GM18505 (cell line): Measurements from ENCODE around the gene RSPH4A.
A peak's percentile ranks its signal among the peaks of the same experiment; 100 is the strongest.

Experiments
- ATAC-seq: cut with Tn5 transposase; IDR thresholded peaks from one replicate; pipeline ENCODE4 v1.9.1; 2021; ENCODE audit not compliant: unreplicated experiment
- POLR2A ChIP-seq: IDR thresholded peaks from 4 replicates; pipeline ENCODE4 v1.6.1; 2011; ENCODE audit warnings: borderline replicate concordance; ENCODE audit not compliant: insufficient read depth, insufficient read length; ENCODE audit errors: extremely low read depth

RSPH4A gene

DNA sequence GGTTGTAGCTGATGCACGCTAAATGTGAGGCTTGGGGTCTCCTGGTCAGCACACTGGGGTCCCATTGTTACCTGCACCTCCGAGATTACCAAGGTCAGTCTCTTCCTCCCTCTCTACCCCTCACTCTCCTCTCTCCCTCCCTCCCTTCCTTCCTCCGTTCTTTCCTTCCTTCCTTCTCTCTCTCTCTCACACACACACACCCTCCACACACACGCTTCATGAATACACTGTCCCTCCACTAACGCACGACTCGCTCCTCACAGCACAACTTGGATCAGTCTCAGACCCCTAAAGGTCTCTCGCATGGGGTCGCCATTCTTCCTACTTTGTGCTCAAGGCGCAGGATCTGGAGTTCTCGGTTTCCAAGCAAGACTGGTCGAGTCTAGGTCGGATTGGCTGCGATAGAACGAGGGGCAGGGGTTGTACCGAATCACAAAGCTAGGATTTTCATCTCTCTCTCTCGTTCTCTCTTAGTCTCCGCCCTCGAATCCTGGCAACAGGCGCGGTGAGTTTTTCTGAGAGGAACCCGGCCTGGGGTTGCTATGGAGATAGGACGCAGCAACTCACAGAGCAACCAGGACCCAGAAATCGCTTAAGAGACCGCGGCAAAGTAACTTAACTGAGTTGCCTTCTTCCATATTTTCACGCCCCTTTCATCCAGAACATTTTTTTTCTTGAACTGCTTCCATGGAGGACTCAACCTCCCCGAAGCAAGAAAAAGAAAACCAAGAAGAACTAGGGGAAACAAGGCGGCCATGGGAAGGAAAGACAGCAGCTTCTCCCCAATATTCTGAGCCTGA is at the start of gene RSPH4A:
Gene RSPH4A (plus strand): TSS at position 543 of the 800 bp plus-strand sequence. CDS start 145 bp downstream, at position 688.
- ATAC-seq, result peak; percentile 99

DNA sequence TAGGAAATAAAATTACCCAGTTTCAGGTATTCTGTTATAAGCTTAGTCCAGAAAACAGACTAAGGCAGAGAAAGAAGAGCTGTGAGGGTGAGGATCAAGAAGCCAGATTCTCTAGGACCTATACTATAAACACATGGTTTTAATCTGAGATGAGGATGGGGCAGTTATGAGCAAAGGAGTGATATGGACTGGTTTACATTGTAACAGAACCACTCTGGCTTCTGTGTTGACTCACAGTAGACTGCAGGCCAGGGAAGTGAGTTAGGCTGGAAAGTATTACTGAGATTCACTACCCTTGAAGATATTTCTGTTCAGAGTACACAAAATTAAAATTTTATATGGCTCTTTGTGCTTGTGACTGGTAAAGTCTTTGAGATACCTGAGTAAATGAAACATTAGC is 48.2 kb upstream of the RSPH4A start:
- no peak for TF ChIP-seq POLR2A
- ATAC-seq, result no peak

More for the DNA sequence above, at the start of gene RSPH4A:
- no peak for TF ChIP-seq POLR2A

DNA sequence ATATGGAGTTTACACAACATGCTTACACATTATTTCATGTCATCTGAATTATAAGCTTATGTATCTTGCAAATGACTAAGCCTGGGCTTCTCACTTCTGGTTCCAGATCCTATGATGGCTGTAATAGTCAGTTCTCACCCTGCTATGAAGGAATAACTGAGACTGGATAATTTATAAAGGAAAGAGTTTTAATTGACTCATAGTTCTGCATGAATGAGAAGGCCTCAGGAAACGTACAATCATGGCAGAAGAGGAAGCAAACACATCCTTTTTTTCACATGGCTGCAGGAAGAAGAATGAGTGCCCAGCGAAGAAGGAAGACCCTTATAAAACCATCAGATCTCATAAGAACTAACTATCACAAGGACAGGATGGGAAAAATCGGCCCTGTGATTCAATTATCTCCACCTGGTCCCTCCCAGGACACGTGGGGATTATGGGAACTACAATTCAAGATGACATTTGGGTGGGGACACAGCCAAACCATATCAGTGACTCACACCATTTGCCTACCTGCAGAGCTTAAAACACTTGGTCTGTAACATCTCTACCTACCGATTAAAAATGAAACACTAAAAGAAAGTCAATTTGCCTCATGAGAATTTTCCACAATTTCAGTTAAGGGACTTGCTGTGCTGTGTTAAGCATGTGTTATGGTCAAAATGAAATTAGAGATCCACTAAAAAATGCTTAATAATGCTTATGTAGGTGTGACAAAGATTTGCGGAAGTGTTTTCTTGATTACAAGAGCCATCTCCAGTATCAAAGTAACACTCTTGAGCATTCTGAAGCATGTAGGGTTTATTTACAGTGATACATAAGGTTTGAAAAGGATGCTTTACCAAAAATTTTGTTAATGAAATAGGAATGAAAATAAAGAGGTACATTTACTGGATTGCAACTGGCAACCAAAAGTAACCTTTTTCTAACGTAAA is 47.2 kb upstream of the RSPH4A start:
- no peak for TF ChIP-seq POLR2A
- no peak for ATAC-seq

DNA sequence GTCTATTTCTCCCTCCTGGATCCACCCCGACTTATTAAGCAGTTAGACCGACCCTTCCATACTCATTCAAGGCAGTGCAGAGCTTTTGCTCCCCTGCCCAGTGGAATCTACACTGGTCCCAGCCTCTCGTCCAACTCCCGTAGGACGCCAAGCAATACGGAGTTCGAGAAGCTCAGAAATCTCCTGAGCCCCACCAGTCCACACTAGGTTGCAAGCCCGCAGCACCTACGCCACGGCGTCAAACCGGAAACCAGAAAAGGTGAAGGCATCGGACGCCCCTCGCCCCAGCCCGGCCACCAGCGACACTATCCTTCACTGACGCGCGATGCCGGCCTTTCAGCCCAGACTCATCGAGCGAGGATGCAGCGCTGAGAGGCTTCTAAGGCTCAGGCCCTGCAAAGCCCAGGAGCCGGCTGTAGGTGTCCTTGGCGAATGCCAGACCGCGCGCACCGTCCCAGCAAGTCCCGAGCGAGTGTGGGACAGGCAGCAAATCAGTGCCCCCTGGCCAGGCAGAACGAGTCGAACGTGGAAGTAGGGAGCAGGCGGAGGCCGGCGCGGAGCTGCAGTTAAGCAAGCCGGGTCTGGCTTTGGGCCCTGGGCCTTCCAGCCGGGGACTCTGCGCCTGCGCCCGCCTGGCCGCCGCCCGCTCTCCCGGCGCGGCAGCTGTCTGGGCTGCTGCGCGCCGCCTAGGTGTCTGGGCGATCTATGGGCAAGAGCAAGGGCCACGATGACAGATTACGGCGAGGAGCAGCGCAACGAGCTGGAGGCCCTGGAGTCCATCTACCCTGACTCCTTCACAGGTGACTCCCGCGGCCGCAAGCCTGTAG is 45.2 kb upstream of the RSPH4A start, which contains the start of gene RWDD1:
Gene RWDD1 (plus strand): TSS at position 649 of the 827 bp plus-strand sequence. CDS start 79 bp downstream, at position 728.
- TF ChIP-seq POLR2A, result peak; percentile 90
- peak; percentile 96 for ATAC-seq

DNA sequence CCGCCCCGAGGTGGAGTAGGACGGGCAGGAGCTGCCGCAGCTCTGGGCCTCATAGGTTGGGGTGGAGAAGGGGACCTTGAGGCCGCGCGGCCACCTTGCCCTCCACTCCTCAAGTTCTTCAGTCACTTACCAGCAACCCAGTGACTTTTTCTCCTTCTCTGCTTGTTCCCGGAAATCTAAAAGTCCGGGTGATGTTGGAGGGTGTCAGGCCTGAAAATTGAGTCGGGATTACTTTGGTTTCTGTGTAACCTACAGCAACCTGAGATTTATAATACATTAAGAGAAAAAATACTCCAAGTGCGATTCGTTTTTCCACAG is 44.6 kb upstream of the RSPH4A start:
- no peak for TF ChIP-seq POLR2A
- ATAC-seq, result no peak

DNA sequence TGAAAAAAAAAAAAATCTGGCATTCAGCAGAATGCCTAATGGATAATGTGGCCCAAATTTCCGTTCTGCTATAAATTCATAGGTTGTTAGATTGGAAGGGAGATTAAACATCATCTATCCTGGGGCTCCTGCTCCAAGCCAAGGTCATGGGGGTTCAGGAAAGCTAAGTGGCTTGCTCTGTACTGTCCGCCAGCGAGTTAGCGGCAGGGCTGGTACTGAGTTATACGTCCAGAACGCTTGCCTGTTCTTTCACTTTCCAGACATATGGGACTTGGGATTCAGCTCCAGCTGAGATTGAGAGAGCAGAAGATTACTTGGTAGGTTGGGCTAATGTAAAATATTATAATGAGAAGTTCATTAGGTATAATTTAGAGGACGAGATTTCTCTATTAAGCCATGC is 44.1 kb upstream of the RSPH4A start:
- no peak for ATAC-seq
- TF ChIP-seq POLR2A, result no peak

DNA sequence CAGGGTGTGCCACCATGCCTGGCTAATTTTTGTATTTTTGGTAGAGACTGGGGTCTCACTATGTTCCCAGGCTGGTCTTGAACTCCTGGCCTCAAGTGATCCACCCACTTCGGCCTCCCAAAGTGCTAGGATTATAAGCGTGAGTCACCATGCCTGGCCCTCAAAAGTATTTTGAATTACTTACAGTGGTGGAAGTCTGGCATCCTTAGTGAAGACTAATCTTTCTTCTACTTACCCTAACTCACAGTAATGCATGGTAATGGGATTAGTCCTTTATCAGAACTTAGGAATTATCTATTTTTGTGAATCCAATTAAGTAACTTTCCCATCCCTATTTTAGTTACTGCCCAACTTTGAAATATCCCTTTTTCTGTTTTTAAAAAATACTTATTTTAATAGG is 41.1 kb upstream of the RSPH4A start:
- TF ChIP-seq POLR2A, result no peak
- ATAC-seq, result no peak

DNA sequence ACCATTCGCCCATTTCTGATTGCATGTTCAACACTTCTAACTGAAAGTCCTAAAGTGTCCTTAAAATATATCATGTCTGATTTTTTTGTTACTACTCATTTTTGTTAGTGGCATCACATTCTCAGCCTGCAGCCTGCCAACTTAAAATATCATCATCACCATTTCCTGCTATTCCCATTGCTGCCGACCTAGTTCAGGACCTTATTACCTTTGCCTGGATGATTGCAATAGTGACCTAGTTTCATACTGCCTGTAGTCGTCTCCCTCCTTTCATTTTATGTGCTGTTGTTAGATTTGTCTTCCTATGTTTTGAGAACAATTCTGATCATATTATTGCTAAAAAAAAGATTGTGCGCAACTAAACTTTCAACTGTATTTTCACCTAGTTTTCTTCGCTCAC is 38.8 kb upstream of the RSPH4A start:
- no peak for TF ChIP-seq POLR2A
- no peak for ATAC-seq

DNA sequence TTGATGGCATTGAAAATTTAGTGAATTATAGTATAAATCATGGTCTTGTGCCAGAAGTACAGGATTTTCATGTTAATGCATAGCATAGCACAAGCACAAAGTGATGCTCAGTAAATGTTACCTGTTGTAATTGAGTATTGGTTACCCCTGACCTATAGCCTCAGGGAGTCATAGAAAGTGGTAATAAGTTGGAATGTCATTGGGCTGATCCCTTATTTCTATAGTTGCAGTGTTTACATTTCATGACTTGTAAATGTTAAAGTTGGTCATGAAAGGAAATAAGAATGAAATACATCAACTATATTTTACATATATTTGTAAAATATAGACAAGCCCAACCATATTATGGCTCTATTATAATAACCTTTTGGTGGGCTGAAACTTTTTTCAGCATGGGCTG is 37.9 kb upstream of the RSPH4A start:
- no peak for TF ChIP-seq POLR2A
- ATAC-seq, result no peak

DNA sequence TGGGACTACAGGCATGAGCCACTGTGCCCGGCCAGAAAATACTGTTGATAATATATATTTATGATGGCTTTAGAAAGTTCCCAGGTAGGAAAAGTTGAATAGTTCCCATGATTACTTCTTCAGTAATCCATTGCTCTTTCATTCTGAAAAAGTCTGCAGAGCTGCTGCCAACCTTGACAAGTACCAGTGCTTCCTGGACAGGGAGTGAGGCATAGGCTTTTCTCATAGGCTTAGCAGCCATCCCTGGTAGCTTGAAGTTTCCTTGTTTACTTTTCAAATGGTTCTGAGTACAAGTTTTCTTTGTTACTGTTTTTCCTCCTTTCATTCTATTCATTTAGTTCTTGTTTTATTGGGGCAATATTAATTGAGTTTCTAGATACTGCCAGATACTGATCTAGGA is 37.1 kb upstream of the RSPH4A start:
- no peak for TF ChIP-seq POLR2A
- no peak for ATAC-seq

DNA sequence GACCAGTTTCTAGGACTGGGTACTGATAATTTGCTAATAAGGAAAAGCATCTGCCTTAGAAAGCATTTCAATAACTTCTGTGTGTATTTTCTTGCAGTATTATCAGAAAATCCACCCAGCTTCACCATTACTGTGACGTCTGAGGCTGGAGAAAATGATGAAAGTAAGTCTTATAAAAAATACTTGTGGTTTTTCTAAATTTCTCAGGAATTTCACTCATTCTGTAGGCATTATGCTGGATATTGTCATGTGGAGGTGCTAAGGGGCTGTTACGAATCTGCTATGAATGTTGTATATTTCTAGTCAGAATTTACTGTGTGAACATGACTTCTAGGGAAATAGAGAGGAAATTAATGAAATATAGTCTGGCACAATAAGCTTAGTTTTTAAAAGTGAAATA is 36.1 kb upstream of the RSPH4A start:
- TF ChIP-seq POLR2A, result no peak
- ATAC-seq, result no peak

DNA sequence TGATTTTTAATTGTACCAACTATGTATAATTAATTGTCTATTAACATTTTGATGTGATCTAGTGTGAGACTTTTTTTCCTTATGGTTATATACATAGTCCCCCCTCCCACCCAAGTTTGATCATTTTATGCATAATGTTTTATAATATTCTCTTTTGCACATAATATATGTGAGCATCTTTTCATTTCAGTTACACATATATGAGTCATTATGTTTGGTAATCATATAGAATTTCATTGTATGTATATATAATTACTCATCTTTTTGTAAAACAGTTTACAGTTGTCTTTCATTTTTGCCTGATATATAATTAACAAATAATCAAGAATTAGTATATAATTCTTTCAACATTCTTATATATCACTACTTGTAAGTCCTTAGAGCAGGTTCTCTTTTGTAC is 30.0 kb upstream of the RSPH4A start:
- no peak for ATAC-seq
- no peak for TF ChIP-seq POLR2A

DNA sequence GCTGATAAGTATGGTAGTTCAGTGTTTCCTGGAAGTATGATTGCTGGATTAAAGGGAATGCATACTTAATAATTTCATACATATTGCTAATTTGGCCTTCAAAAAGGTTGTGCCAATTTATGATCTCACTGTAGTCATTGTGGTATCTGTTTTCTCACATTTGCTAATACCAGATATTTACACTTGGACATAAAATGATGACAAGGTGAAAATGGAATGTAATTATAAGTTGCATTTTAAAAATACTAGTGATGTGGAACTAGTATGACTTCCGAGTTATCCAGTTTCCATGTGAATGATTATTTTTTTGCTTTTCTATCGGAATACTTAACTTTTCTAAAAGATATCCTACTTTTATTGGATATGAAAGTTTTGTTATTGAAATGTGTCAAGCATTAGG is 29.5 kb upstream of the RSPH4A start:
- TF ChIP-seq POLR2A, result no peak

More for the DNA sequence above, 29.5 kb upstream of the RSPH4A start:
- no peak for ATAC-seq
